K562 (cell line): ENCODE results near the gene RAE1. TPM values are rescaled to one million over a fixed set of nuclear protein-coding genes. Genes with fewer than 3 reads are reported as not detected.

Experiments
- KDM4B ChIP-seq, 2 experiments: fragments of 450-650 bp in 1 of 2; sonication (generic) in 1 of 2; IDR thresholded peaks; 2 replicates each; pipeline ENCODE4 v1.6.1; 2016 to 2017; ENCODE audit warnings: borderline replicate concordance in 2 of 2, antibody characterized with exemption in 1 of 2, low read depth in 1 of 2, mild to moderate bottlenecking in 1 of 2
- PHB ChIP-seq: fragments of 250-450 bp; sonication (Bioruptor Pico); IDR thresholded peaks from 2 replicates; pipeline ENCODE4 v1.5.0; 2021
- POLR3A ChIP-seq: IDR thresholded peaks from 2 replicates; pipeline ENCODE4 v1.6.1; 2011; ENCODE audit warnings: borderline replicate concordance, mild to moderate bottlenecking, moderate library complexity; ENCODE audit not compliant: insufficient read length, insufficient read depth; ENCODE audit errors: extremely low read depth
- STAT5A ChIP-seq: IDR thresholded peaks from 2 replicates; pipeline ENCODE4 v1.6.1; 2012; ENCODE audit warnings: low read length, inconsistent platforms, borderline replicate concordance
- TRIM25 ChIP-seq: fragments of 450-650 bp; IDR thresholded peaks from 2 replicates; pipeline ENCODE4 v1.7.0; 2016; ENCODE audit warnings: borderline replicate concordance
- ZNF444 ChIP-seq: fragments of 250-450 bp; sonication (Bioruptor Pico); IDR thresholded peaks from 2 replicates; pipeline ENCODE4 v1.4.0; 2020; ENCODE audit warnings: mild to moderate bottlenecking, moderate library complexity
- polyA plus RNA-seq, 8 experiments: library from polyadenylated mRNA; depleted of rRNA in 4 of 8; stranded (reverse) in 5 of 8; unstranded in 3 of 8; fragments of >200 nt; fragmentation: Nextera tagmentation in 2 of 8; fragmentation: Illumina TruSeq in 1 of 8; extraction: Ambion mirVana in 2 of 8; extraction: Trizol in 1 of 8; gene quantifications; 2 replicates each; pipeline versions ENCODE4 v1.2.1 to v1.2.3, GENCODE V29; 2011 to 2014; ENCODE audit warnings: inconsistent platforms in 1 of 8, missing spikeins in 1 of 8
- total RNA-seq, 7 experiments: library from RNA; depleted of rRNA in 6 of 7; stranded (reverse); fragments of >200 nt in 6 of 7; fragmentation: Illumina TruSeq in 2 of 7; extraction: Trizol in 2 of 7; gene quantifications; 2 replicates each; pipeline versions ENCODE4 v1.2.1 to v1.2.3, GENCODE V29; 2011 to 2021; ENCODE audit warnings: low replicate concordance in 1 of 7
- TF ChIP-seq, protein P1 (sequence below): fragments of 450-650 bp; IDR thresholded peaks from 2 replicates; pipeline ENCODE4 v1.6.1; 2017; ENCODE audit warnings: mild to moderate bottlenecking, moderate library complexity
- TF ChIP-seq, protein P2 (sequence below): sonication (generic); formaldehyde crosslinking; IDR thresholded peaks from 2 replicates; pipeline ENCODE4 v1.8.0; 2022; ENCODE audit warnings: missing genetic modification reagents, mild to moderate bottlenecking, moderate library complexity, borderline replicate concordance

The RAE1 gene
- total and polyA plus RNA-seq, 9 of the 15 experiments (the other 6 are each of a cell fraction or from before 2014, with no cell fraction given) = 33.7 to 248 (median 77.7) TPM

DNA sequence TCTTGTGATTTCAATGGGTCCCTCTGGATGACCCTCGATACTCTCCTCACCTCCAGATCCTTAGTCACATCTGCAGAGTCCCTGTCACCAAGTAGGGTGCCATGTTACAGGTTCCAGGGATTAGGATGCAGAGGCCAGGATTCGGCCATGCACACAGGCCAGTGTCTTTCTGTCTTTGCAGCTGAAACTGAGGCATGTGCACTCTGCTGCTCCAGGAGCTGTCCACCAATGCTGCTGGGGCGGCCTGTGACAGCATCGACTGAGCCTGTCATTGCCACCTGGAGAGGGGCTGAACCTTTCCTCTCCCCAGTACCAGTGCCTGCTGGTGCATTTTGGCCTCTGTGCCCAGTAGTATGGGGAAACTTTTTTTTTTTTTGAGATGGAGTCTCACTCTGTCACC is 35.7 kb downstream of the RAE1 start (continued):
- TF ChIP-seq, protein P1, sequence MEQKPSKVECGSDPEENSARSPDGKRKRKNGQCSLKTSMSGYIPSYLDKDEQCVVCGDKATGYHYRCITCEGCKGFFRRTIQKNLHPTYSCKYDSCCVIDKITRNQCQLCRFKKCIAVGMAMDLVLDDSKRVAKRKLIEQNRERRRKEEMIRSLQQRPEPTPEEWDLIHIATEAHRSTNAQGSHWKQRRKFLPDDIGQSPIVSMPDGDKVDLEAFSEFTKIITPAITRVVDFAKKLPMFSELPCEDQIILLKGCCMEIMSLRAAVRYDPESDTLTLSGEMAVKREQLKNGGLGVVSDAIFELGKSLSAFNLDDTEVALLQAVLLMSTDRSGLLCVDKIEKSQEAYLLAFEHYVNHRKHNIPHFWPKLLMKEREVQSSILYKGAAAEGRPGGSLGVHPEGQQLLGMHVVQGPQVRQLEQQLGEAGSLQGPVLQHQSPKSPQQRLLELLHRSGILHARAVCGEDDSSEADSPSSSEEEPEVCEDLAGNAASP = no peak
- TF ChIP-seq TRIM25 (no peak), PHB (CRISPR knock-in tag) (no peak), STAT5A (no peak), ZNF444 (no peak), POLR3A (no peak), KDM4B (IDR thresholded peaks at IDR 0.05; ENCODE audit: borderline replicate concordance in 2 of 2, low read depth in 1 of 2) (no peak)
- TF ChIP-seq, protein P2, sequence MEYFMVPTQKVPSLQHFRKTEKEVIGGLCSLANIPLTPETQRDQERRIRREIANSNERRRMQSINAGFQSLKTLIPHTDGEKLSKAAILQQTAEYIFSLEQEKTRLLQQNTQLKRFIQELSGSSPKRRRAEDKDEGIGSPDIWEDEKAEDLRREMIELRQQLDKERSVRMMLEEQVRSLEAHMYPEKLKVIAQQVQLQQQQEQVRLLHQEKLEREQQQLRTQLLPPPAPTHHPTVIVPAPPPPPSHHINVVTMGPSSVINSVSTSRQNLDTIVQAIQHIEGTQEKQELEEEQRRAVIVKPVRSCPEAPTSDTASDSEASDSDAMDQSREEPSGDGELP (CRISPR knock-in tag) = no peak
